ENCODE data around the gene OOSP3.

- TF ChIP-seq CTCF (IDR thresholded peaks at IDR 0.05) (no peak), POLR2A (IDR thresholded peaks at IDR 0.05) (no peak)
Observed at GRCh38 chr11:59878575-59878974, at the start of gene OOSP3.
